Uterus (tissue), 4 donors: ENCODE results near the gene CARMIL3. TPM values are rescaled to one million over a fixed set of nuclear protein-coding genes. Genes with fewer than 3 reads are reported as not detected.

Experiments
- DNase-seq, 2 donors: peaks; one replicate each; pipeline ENCODE4 v3.0.0-alpha.2; 2019 to 2020
- H3K27ac ChIP-seq, 2 donors: fragments of 200-600 bp; sonication (generic); 1 replicate in 1 of 2; 2 replicates in 1 of 2; pipeline ENCODE4 v1.5.1; 2016 to 2018
- H3K27me3 ChIP-seq, 2 donors: fragments of 200-600 bp; sonication (generic); one replicate each; pipeline ENCODE4 v1.5.1; 2018 to 2019; ENCODE audit warnings: control low read depth in 1 of 2
- H3K36me3 ChIP-seq, 2 donors: fragments of 200-600 bp; sonication (generic); one replicate each; pipeline ENCODE4 v1.5.1; 2019; ENCODE audit warnings: control low read depth in 1 of 2
- H3K4me1 ChIP-seq, 2 donors: fragments of 200-600 bp; sonication (generic); one replicate each; pipeline ENCODE4 v1.5.1; 2018 to 2019; ENCODE audit warnings: control low read depth in 1 of 2
- H3K4me3 ChIP-seq, 2 donors: fragments of 200-600 bp; sonication (generic); 1 replicate in 1 of 2; 2 replicates in 1 of 2; pipeline ENCODE4 v1.5.1; 2018 to 2019; ENCODE audit warnings: mild to moderate bottlenecking in 1 of 2
- H3K9me3 ChIP-seq, 2 donors: fragments of 200-600 bp; sonication (generic); one replicate each; pipeline ENCODE4 v1.5.1; 2019; ENCODE audit warnings: control low read depth in 1 of 2
- POLR2A ChIP-seq, 2 donors: fragments of 450-650 bp; IDR thresholded peaks; one replicate each; pipeline ENCODE4 v1.6.1; 2016; ENCODE audit warnings: antibody characterized with exemption in 2 of 2, mild to moderate bottlenecking in 1 of 2, moderate library complexity in 1 of 2
- intact Hi-C: fragments of 100-400 bp; cut with DNase I; formaldehyde crosslinking; loops from one replicate; pipeline ENCODE4 v1.15.1; 2023; ENCODE audit warnings: low total_unique reads
- total RNA-seq, 4 donors: library from RNA; depleted of rRNA in 3 of 4; stranded (reverse); fragments of >200 nt in 3 of 4; gene quantifications; one replicate each; pipeline versions ENCODE4 v1.1.0 to v1.2.4, GENCODE V29; 2014 to 2023
- TF ChIP-seq, protein P1 (sequence below), 4 experiments: fragments of 200-600 bp in 2 of 4; fragments of 450-650 bp in 2 of 4; sonication (generic) in 2 of 4; IDR thresholded peaks; one replicate each; pipeline ENCODE4 v1.5.1; 2016 to 2019; ENCODE audit warnings: antibody characterized with exemption in 4 of 4, mild to moderate bottlenecking in 2 of 4, moderate library complexity in 1 of 4
- donor health status: DM: yes; HTN: yes; CAD: no.

Gene CARMIL3
- total RNA-seq, 4 donors from 2014 or later: 0.21 to 0.48 TPM; not detected in 2

DNA sequence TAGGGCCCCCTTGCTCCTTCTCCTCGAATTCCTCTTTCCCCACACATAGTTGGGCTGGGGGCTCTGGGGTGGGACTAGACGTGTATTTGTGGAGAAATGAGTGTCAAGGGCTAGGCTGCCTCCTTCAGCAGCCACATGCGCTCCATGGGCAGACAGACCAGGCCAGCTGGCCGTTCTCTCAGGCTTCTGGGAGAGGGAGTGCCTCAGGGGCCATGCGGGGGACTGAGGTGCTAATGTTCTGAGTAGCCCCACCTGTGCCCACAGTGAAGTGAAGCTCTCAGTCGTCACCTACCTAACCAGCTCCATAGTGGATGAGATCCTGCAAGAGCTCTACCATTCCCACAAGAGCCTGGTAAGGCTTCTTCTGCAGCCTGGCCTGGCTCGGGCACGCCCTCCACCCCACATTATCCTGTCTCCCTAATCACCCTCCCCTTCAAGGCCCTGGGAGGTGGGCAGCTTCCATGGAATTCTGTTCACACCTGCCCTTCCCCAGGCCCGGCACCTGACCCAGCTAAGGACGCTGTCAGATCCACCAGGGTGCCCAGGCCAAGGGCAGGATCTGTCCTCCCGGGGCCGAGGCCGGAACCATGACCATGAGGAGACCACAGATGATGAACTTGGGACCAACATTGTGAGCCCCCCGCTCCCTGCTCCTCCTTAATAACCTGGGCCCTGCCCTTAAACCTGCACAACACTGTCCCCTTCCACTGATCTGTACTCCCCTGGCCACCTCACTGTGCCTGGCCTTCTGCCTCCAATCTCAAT is 10.6 kb downstream of the CARMIL3 start:
- Histone ChIP-seq H3K4me1 (no peaks in the 10 kb centered on the region), H3K4me3 (no peak overlapping the region), H3K9me3 (no peaks in the 10 kb centered on the region), H3K27me3 (no peaks in the 10 kb centered on the region), H3K36me3 (no peaks in the 10 kb centered on the region), H3K27ac (no peak overlapping the region)
- TF ChIP-seq, protein P1, sequence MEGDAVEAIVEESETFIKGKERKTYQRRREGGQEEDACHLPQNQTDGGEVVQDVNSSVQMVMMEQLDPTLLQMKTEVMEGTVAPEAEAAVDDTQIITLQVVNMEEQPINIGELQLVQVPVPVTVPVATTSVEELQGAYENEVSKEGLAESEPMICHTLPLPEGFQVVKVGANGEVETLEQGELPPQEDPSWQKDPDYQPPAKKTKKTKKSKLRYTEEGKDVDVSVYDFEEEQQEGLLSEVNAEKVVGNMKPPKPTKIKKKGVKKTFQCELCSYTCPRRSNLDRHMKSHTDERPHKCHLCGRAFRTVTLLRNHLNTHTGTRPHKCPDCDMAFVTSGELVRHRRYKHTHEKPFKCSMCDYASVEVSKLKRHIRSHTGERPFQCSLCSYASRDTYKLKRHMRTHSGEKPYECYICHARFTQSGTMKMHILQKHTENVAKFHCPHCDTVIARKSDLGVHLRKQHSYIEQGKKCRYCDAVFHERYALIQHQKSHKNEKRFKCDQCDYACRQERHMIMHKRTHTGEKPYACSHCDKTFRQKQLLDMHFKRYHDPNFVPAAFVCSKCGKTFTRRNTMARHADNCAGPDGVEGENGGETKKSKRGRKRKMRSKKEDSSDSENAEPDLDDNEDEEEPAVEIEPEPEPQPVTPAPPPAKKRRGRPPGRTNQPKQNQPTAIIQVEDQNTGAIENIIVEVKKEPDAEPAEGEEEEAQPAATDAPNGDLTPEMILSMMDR (IDR thresholded peaks at IDR 0.05): no peak
- no peak for TF ChIP-seq POLR2A (IDR thresholded peaks at IDR 0.05)
- intact Hi-C loops: no loop called here
- peak in 1 of 2 donors; percentile 11 for DNase-seq

DNA sequence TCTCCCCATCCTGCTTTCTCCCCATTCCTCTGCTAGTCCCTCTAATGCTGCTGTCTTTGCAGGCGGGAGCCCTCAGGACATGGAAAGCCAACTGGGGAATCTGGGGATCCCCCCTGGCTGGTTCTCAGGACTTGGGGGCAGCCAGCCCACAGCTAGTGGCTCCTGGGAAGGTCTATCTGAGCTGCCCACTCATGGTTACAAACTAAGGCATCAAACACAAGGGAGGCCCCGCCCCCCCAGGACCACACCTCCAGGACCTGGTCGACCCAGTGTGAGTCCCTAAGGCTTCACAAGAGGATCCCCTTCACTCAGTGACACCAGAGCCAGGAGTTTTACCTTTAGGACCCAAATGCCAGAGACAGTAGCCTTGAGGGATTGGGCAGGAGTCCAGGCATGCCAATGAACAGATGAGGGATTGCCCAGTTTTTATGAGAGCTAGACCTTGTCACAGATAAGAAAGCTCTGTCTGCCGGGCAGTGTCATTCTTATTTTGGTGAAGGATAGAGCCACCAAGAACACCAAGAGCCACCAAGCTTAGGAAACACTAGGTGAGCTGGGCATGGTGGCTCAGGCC is 11.5 kb downstream of the CARMIL3 start:
- no peaks in the 10 kb centered on the region for H3K27me3 ChIP-seq
- intact Hi-C loops: no loop called here
- no peak for DNase-seq
- no peaks in the 10 kb centered on the region for H3K9me3 ChIP-seq
- no peak for TF ChIP-seq POLR2A (IDR thresholded peaks at IDR 0.05)
- no peak overlapping the region for H3K4me3 ChIP-seq
- no peak overlapping the region for H3K27ac ChIP-seq
- no peaks in the 10 kb centered on the region for H3K4me1 ChIP-seq
- H3K36me3 ChIP-seq: no peaks in the 10 kb centered on the region

DNA sequence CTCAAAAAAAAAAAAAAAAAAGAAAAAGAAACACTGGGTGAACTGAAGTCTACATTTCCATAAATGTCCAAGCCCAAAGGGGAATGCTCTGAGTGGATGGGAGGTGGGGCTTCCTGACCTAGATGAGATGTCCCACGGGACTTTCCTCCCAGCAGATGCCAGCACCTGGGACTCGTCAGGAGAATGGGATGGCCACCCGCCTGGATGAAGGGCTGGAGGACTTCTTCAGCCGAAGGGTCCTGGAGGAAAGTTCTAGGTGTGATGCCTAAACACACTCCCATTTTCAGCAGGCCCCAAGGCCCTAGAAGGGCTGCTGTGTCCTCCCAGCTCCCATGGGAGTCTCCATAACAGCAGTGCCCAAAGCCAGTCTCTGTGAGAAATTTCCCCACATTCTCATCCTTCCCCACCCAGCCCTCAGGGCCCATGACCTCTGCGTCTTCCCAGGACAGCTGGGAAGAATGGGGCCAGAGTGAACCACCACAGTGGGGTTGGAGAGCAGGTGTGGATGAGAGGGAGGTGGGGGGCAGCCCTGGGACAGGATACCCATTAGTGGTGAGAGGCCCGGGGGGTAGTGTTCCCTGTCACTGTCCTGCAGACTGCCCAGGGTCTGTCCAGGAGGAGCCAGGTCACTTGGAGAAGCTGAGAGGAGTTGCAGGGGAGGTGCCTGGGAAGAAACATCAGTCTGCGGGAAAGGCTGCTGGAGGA is 12.4 kb downstream of the CARMIL3 start:
- no peaks in the 10 kb centered on the region for H3K27me3 ChIP-seq
- H3K9me3 ChIP-seq: no peaks in the 10 kb centered on the region
- no peak overlapping the region for H3K4me3 ChIP-seq
- TF ChIP-seq, protein P1 (IDR thresholded peaks at IDR 0.05): no peak
- no peak for TF ChIP-seq POLR2A (IDR thresholded peaks at IDR 0.05)
- H3K27ac ChIP-seq: no peak overlapping the region
- no peak for DNase-seq
- no peaks in the 10 kb centered on the region for H3K36me3 ChIP-seq
- intact Hi-C loops: no loop called here
- no peaks in the 10 kb centered on the region for H3K4me1 ChIP-seq

DNA sequence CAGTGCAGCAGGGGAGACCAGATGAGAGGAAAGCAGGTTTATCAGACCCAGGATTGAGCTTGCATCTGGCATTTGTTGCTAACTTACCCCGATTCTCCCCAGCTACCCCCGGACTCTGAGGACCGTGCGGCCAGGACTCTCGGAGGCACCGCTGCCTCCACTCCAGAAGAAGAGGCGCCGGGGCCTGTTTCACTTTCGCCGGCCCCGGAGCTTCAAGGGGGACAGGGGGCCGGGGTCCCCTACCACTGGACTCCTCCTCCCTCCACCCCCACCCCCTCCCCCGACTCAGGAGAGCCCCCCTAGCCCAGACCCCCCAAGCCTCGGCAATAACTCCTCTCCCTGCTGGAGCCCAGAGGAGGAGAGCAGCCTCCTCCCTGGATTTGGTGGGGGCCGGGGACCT is 13.0 kb downstream of the CARMIL3 start:
- no peak overlapping the region for H3K4me3 ChIP-seq
- no peaks in the 10 kb centered on the region for H3K27me3 ChIP-seq
- H3K36me3 ChIP-seq: no peaks in the 10 kb centered on the region
- H3K9me3 ChIP-seq: no peaks in the 10 kb centered on the region
- H3K27ac ChIP-seq: no peak overlapping the region
- DNase-seq: no peak
- no peak for TF ChIP-seq POLR2A (IDR thresholded peaks at IDR 0.05)
- TF ChIP-seq, protein P1 (IDR thresholded peaks at IDR 0.05): no peak
- intact Hi-C loops: no loop called here
- H3K4me1 ChIP-seq: no peaks in the 10 kb centered on the region

DNA sequence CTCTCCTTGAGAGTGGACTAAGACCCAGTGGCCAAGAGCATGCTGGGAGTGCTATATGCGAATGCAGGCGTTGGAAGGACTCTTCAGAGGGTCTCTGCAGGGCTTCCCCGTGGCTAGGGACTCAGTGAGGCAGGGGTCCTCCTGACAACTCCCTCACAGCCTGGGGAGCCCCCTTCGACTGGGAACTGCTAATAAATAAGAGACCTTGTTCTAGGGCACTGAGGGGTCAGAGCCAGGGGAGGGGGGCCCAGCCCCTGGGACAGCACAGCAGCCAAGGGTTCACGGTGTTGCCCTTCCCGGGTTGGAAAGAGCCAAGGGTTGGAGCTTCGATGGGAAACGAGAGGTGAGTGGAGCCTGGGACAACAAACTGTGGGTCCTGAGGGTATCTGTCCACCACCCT is 13.6 kb downstream of the CARMIL3 start:
- no peak for TF ChIP-seq POLR2A (IDR thresholded peaks at IDR 0.05)
- TF ChIP-seq, protein P1 (IDR thresholded peaks at IDR 0.05): no peak
- H3K36me3 ChIP-seq: no peaks in the 10 kb centered on the region
- H3K27me3 ChIP-seq: no peaks in the 10 kb centered on the region
- H3K27ac ChIP-seq: no peak overlapping the region
- H3K4me3 ChIP-seq: no peak overlapping the region
- DNase-seq: no peak
- H3K9me3 ChIP-seq: no peaks in the 10 kb centered on the region
- H3K4me1 ChIP-seq: no peaks in the 10 kb centered on the region
- intact Hi-C loops: no loop called here
